Osteoblast (primary cell): ENCODE data around the gene SLC4A9. TPM values are rescaled to one million over a fixed set of nuclear protein-coding genes. Genes with fewer than 3 reads are reported as not detected.

ENCODE experiments used
- DNase-seq: peaks from one replicate; pipeline ENCODE4 v3.0.0; 2011; ENCODE audit warnings: low spot score, mixed read lengths; ENCODE audit not compliant: insufficient read length; ENCODE audit errors: missing footprints
- H2AFZ ChIP-seq: 2 replicates; pipeline ENCODE4 v1.6.0; 2011; ENCODE audit warnings: mild to moderate bottlenecking, low read length
- H3K27ac ChIP-seq: 2 replicates; pipeline ENCODE4 v1.5.1; 2011; ENCODE audit warnings: mild to moderate bottlenecking, low read depth, low read length, moderate library complexity
- H3K27me3 ChIP-seq: 2 replicates; pipeline ENCODE4 v1.6.0; 2012; ENCODE audit warnings: mild to moderate bottlenecking, control low read depth, inconsistent platforms, low read length, moderate library complexity; ENCODE audit not compliant: insufficient read depth
- H3K36me3 ChIP-seq: 2 replicates; pipeline ENCODE4 v1.5.1; 2011; ENCODE audit warnings: mild to moderate bottlenecking, low read length, control low read depth, moderate library complexity; ENCODE audit not compliant: insufficient read depth
- H3K4me1 ChIP-seq: 2 replicates; pipeline ENCODE4 v1.5.1; 2011; ENCODE audit warnings: mild to moderate bottlenecking, low read length, control low read depth, moderate library complexity; ENCODE audit not compliant: insufficient read depth
- H3K4me2 ChIP-seq: 2 replicates; pipeline ENCODE4 v1.6.0; 2011; ENCODE audit warnings: mild to moderate bottlenecking, low read length; ENCODE audit not compliant: insufficient read depth
- H3K4me3 ChIP-seq: fragments of 200-600 bp; sonication (generic); 3 replicates; pipeline ENCODE4 v1.5.1; 2012; ENCODE audit warnings: mild to moderate bottlenecking, low read length, inconsistent platforms; ENCODE audit not compliant: insufficient read depth
- H3K79me2 ChIP-seq: 2 replicates; pipeline ENCODE4 v1.6.0; 2012; ENCODE audit warnings: mild to moderate bottlenecking, low read length, control low read depth, inconsistent platforms; ENCODE audit not compliant: insufficient read depth
- H3K9me3 ChIP-seq: 2 replicates; pipeline ENCODE4 v1.5.1; 2011; ENCODE audit warnings: low read depth, low read length, control low read depth
- H4K20me1 ChIP-seq: 2 replicates; pipeline ENCODE4 v1.6.0; 2012; ENCODE audit warnings: mild to moderate bottlenecking, low read length, control low read depth; ENCODE audit not compliant: insufficient read depth
- CTCF ChIP-seq: IDR thresholded peaks from 2 replicates; pipeline ENCODE4 v1.5.1; 2011; ENCODE audit warnings: mild to moderate bottlenecking, low read depth, low read length, moderate library complexity; ENCODE audit errors: extremely low read depth
- total RNA-seq: library from RNA; depleted of rRNA; stranded (reverse); fragments of >200 nt; gene quantifications from 2 replicates; pipeline ENCODE4 v1.2.3, GENCODE V29; 2012

Gene SLC4A9
- total RNA-seq, 1 donor, result not detected

DNA sequence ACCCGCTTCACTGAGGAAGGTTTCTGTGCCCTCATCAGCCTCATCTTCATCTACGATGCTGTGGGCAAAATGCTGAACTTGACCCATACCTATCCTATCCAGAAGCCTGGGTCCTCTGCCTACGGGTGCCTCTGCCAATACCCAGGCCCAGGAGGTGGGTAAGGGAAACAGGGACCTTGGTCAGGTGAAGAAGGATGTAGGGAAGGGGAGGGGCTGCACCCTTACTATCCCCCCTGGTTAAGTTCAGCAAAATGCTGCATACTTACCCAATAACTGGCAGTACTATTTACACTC, 4.4 kb downstream of the SLC4A9 start:
- Histone ChIP-seq H3K9me3 (no peaks in the 10 kb centered on the region), H3K27me3 (peaks cover 5% of the 10 kb centered on the region), H3K79me2 (no peaks in the 10 kb centered on the region), H3K36me3 (no peaks in the 10 kb centered on the region), H4K20me1 (no peaks in the 10 kb centered on the region), H2AFZ (no peak overlapping the region), H3K27ac (no peak overlapping the region), H3K4me3 (no peak overlapping the region), H3K4me1 (no peaks in the 10 kb centered on the region), H3K4me2 (no peak overlapping the region)
- TF ChIP-seq CTCF, result no peak
- DNase-seq, result no peak

GRCh38 chr5:140365282-140365681, 5.3 kb downstream of the SLC4A9 start:
- DNase-seq, result no peak
- H3K36me3 ChIP-seq, result no peaks in the 10 kb centered on the region
- TF ChIP-seq CTCF, result no peak

GRCh38 chr5:140365941-140366340, 5.9 kb downstream of the SLC4A9 start:
- no peaks in the 10 kb centered on the region for H4K20me1 ChIP-seq
- H3K4me1 ChIP-seq, result no peaks in the 10 kb centered on the region
- H3K27ac ChIP-seq, result no peak overlapping the region
- H3K9me3 ChIP-seq, result no peaks in the 10 kb centered on the region
- H3K4me2 ChIP-seq, result no peak overlapping the region
- no peak overlapping the region for H3K4me3 ChIP-seq
- DNase-seq, result no peak
- no peaks in the 10 kb centered on the region for H3K36me3 ChIP-seq
- H3K79me2 ChIP-seq, result no peaks in the 10 kb centered on the region
- H3K27me3 ChIP-seq, result peaks cover 5% of the 10 kb centered on the region
- H2AFZ ChIP-seq, result no peak overlapping the region
- TF ChIP-seq CTCF, result no peak

More at GRCh38 chr5:140365282-140365681, 5.3 kb downstream of the SLC4A9 start:
- Histone ChIP-seq H3K9me3 (no peaks in the 10 kb centered on the region), H3K4me3 (no peak overlapping the region), H4K20me1 (no peaks in the 10 kb centered on the region), H3K79me2 (no peaks in the 10 kb centered on the region), H3K27me3 (peaks cover 5% of the 10 kb centered on the region), H2AFZ (no peak overlapping the region), H3K4me1 (no peaks in the 10 kb centered on the region), H3K4me2 (no peak overlapping the region), H3K27ac (no peak overlapping the region)

GRCh38 chr5:140366589-140367255, 6.7 kb downstream of the SLC4A9 start:
- H3K4me3 ChIP-seq, result no peak overlapping the region
- H3K4me2 ChIP-seq, result no peak overlapping the region
- DNase-seq, result no peak
- no peaks in the 10 kb centered on the region for H3K36me3 ChIP-seq
- H3K27me3 ChIP-seq, result peaks cover 5% of the 10 kb centered on the region
- no peak for TF ChIP-seq CTCF
- no peak overlapping the region for H3K27ac ChIP-seq
- H3K9me3 ChIP-seq, result no peaks in the 10 kb centered on the region
- H4K20me1 ChIP-seq, result no peaks in the 10 kb centered on the region
- H3K79me2 ChIP-seq, result no peaks in the 10 kb centered on the region
- no peaks in the 10 kb centered on the region for H3K4me1 ChIP-seq
- no peak overlapping the region for H2AFZ ChIP-seq
